Mucosa of stomach (tissue), 1 donor: ENCODE measurements around the gene ALKBH7.

ENCODE experiments used
- H3K27me3 ChIP-seq: one replicate; pipeline ENCODE4 v1.7.0; 2013; ENCODE audit warnings: mild to moderate bottlenecking, low read length; ENCODE audit not compliant: control insufficient read depth, insufficient read depth
- H3K36me3 ChIP-seq: one replicate; pipeline ENCODE4 v1.7.0; 2013; ENCODE audit warnings: low read length; ENCODE audit not compliant: control insufficient read depth, insufficient read depth
- H3K4me1 ChIP-seq: one replicate; pipeline ENCODE4 v1.7.0; 2013; ENCODE audit warnings: mild to moderate bottlenecking, low read length; ENCODE audit not compliant: control insufficient read depth, insufficient read depth
- H3K4me3 ChIP-seq: one replicate; pipeline ENCODE4 v1.7.0; 2013; ENCODE audit warnings: low read length
- H3K9ac ChIP-seq: one replicate; pipeline ENCODE4 v1.7.0; 2013; ENCODE audit warnings: mild to moderate bottlenecking, low read length, moderate library complexity
- H3K9me3 ChIP-seq: one replicate; pipeline ENCODE4 v1.7.0; 2013; ENCODE audit warnings: mild to moderate bottlenecking, low read length, moderate library complexity; ENCODE audit not compliant: control insufficient read depth
- donor health status: Pancreatic carcinoma.

The ALKBH7 gene

DNA sequence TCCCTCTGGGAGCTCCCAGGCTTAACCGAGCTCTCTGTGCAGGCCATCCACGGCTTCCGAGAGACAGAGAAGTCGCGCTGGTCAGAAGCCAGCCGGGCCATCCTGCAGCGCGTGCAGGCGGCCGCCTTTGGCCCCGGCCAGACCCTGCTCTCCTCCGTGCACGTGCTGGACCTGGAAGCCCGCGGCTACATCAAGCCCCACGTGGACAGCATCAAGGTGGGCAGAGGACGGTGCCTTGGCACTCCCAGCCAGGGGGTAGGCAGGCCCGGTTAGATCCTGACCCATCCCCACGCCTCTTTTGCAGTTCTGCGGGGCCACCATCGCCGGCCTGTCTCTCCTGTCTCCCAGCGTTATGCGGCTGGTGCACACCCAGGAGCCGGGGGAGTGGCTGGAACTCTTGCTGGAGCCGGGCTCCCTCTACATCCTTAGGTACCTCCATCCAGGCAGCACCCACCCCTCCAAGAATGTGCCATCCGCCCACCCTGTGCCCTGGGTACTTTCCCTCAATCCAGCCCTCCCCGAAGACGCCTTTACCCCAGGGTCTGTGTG, 1.6 kb downstream of the ALKBH7 start:
- Histone ChIP-seq H3K36me3 (no peaks in the 10 kb centered on the region), H3K9me3 (no peaks in the 10 kb centered on the region), H3K4me1 (peaks cover 7% of the 10 kb centered on the region), H3K4me3 (no peak overlapping the region), H3K9ac (no peak overlapping the region), H3K27me3 (no peaks in the 10 kb centered on the region)

DNA sequence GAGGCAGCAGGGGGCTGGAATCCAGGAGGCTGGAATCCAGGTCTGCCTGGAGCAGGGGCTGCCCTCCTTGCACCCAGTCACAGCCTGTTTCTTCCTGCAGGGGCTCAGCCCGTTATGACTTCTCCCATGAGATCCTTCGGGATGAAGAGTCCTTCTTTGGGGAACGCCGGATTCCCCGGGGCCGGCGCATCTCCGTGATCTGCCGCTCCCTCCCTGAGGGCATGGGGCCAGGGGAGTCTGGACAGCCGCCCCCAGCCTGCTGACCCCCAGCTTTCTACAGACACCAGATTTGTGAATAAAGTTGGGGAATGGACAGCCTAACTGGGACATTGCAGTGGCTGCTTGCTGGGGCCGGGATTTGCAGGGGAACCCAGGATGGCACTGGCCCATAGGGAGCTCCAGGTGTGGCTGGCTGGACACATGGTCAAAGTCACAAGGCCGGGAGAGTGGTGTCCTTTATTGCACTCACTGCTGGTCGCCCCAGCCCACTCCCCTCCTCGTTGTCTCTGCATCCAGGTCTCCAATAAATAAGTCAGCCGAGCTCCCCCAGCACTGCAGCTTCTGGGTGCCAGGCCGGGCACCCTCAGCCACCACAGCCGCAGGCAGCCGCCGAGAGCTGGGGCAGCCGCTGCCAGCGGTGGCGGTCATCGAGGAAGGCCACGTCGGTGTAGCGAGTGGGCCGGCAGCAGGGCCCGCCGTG, 2.3 kb downstream of the ALKBH7 start:
- H3K9ac ChIP-seq, result no peak overlapping the region
- no peaks in the 10 kb centered on the region for H3K9me3 ChIP-seq
- peaks cover 7% of the 10 kb centered on the region for H3K4me1 ChIP-seq
- no peak overlapping the region for H3K4me3 ChIP-seq
- H3K36me3 ChIP-seq, result no peaks in the 10 kb centered on the region
- H3K27me3 ChIP-seq, result no peaks in the 10 kb centered on the region

DNA sequence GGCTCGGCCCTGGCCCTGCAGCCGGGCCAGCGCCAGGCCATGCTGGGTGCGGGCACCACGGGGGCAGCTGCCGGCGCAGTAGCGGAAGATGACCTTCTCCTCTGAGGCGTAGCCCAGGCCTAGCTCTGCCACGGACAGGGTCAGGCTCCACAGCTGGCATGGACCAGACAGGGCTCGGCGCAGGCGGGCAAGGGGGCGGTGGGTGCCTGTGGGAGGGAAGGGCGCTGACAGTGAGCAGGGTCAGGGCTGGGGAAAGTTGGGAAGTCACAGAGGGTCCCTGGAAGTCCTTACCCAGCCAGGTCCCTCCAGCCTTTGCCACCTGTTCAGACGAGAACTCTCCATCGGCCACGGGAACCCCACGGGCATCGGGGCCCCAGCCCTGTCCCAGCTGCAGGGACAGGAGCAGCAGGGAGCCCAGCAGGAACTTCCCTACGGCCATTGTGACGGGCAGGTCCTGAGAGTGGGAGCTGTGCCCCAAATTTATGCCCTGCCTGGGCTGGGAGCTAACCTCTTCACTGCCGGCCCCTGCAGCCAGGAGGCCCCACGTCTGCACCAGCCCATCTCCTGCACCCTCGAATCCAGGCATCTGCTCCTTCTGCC, 2.9 kb downstream of the ALKBH7 start, which contains the start of gene PSPN:
Gene PSPN (minus strand): TSS at position 523 of the 600 bp plus-strand sequence. CDS start 84 bp downstream, at position 439.
- no peaks in the 10 kb centered on the region for H3K27me3 ChIP-seq
- H3K9me3 ChIP-seq, result no peaks in the 10 kb centered on the region
- peaks cover 5% of the 10 kb centered on the region for H3K36me3 ChIP-seq
- H3K9ac ChIP-seq, result no peak within 1 kb of the TSS
- H3K4me3 ChIP-seq, result no peak within 1 kb of the TSS
- H3K4me1 ChIP-seq, result peaks cover 7% of the 10 kb centered on the region

DNA sequence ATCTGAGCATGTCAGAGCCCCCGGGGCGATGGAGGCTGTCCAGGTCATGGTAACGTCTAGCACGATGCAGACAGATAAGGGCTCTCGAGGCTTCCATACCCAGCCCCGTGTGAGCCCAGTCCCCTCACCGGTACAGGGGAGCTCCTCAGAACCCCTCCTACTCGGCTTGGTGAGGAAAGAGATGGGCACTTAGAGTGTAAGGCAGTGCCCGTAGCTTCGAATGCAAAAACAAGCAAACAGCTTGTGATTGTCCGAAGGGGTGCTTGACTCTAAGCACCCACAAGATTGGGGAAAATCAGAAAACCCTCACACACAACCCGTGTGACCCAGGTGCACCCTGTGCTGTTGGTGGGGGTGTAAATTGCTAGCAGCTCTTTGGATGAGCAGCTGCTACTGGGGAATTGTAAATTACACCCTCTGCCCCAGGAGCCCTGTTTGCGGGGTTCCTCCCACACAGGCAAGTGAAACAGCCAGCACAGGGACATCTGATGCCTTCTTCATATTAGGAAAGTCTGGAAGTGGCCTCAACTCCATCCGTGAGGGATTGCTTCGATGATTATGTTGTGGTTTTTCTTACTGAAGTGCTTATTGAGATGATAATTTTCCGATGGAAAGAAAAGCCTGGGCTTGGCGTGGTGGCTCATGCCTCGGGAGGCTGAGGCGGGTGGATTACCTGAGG, 4.1 kb downstream of the ALKBH7 start:
- no peaks in the 10 kb centered on the region for H3K27me3 ChIP-seq
- no peak overlapping the region for H3K4me3 ChIP-seq
- no peaks in the 10 kb centered on the region for H3K9me3 ChIP-seq
- peaks cover 10% of the 10 kb centered on the region for H3K36me3 ChIP-seq
- no peak overlapping the region for H3K9ac ChIP-seq
- H3K4me1 ChIP-seq, result peaks cover 7% of the 10 kb centered on the region

DNA sequence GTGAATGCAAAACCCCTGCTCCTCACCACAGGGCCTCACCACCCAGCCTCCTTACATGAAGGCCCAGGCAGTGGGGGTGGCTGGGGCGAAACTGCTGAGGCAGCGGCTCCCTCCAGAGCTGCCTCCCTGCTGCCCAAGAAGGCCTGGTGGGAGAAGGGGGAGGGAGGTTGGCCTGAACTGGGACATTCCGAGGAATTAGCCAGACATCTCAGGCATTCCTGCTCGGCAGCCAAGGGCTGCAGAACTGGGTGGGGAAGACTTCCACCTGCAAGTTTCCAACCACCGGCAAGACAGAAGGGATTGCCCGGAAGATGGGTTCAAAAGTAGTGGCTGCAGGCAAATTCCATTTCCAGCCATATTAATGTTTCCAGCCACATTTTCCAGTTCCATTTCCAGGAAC, 5.4 kb downstream of the ALKBH7 start:
- Histone ChIP-seq H3K4me1 (peaks cover 7% of the 10 kb centered on the region), H3K27me3 (no peaks in the 10 kb centered on the region), H3K9me3 (no peaks in the 10 kb centered on the region), H3K36me3 (peaks cover 10% of the 10 kb centered on the region), H3K9ac (no peak overlapping the region), H3K4me3 (no peak overlapping the region)

DNA sequence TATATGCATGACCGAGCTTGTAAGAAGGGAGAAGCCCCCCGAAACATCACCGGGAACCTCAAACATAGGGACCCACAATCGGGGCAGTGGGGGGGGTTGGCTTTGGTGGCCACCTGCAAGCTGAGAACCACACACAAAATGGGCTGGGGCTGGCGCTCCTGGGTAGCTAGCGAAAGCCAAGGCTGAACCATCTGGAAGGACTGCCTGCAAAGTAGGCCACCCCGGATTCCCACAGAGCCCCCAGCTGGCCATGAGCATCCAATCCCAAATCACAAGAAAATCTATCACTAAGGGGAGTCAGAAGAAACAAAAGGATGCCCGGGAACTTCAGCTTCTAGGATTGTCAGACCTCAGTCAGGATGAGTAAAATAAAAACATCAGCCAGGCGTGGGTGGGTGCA, 5.9 kb downstream of the ALKBH7 start:
- Histone ChIP-seq H3K4me1 (peaks cover 7% of the 10 kb centered on the region), H3K36me3 (peaks cover 10% of the 10 kb centered on the region), H3K27me3 (no peaks in the 10 kb centered on the region), H3K9ac (no peak overlapping the region), H3K4me3 (no peak overlapping the region), H3K9me3 (no peaks in the 10 kb centered on the region)

DNA sequence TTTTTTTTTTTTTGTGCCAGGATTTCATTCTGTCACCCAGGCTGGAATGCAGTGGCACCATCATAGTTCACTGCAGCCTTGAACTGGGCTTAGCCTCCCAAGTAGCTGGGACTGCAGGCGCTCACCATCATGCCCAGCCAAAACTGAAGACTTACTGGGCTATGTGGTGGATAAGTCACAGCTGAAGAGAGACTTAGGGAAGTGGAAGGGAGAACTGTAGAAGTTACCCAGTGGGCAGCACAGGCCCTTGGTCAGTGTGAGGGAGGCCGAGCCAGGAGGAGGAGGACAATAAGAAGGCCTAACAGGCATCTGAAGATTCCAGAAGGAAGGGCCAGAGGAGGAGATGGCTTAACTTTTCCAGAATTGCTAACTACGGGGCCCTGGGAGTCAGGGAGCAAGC, 7.2 kb downstream of the ALKBH7 start:
- no peak overlapping the region for H3K4me3 ChIP-seq
- no peaks in the 10 kb centered on the region for H3K4me1 ChIP-seq
- no peaks in the 10 kb centered on the region for H3K9me3 ChIP-seq
- no peak overlapping the region for H3K9ac ChIP-seq
- H3K27me3 ChIP-seq, result no peaks in the 10 kb centered on the region
- H3K36me3 ChIP-seq, result peaks cover 10% of the 10 kb centered on the region

DNA sequence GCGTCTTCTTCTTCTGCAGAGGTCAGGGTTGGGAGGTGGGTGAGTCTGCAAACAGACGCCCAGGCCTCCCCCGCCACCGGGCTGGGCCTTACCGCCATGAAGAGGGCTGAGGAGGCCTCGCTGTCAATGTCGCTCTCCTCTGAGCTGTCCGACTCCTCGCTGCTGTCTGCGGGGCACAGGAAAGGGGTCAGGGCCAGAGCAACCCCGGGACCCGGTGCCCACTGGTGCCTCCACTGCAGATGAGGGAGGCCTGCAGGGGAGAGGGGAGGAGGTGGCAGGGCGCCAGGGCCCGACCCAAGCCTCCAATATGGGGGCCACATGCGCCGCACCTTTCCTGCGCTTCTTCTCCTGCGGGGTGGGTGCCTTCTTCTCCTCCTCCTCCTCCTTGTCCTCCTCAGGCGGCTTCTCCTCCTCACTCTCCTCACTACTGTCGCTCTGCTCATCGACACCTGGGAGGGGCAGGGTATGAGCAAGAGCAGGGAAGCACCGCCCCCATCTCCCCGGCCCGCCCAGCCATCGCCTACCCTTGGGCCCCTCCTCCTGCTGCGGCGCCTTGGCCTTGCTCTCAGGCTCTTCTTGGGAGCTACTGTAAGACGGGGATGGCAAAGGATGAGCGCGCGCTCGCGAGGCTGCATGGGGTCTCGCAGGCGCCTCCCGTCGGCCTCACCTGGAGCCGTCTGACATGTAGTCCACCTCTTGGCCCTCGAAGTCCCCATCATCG, 8.6 kb downstream of the ALKBH7 start:
- no peak overlapping the region for H3K4me3 ChIP-seq
- peaks cover 10% of the 10 kb centered on the region for H3K36me3 ChIP-seq
- no peaks in the 10 kb centered on the region for H3K4me1 ChIP-seq
- no peaks in the 10 kb centered on the region for H3K27me3 ChIP-seq
- H3K9ac ChIP-seq, result no peak overlapping the region
- H3K9me3 ChIP-seq, result no peaks in the 10 kb centered on the region

DNA sequence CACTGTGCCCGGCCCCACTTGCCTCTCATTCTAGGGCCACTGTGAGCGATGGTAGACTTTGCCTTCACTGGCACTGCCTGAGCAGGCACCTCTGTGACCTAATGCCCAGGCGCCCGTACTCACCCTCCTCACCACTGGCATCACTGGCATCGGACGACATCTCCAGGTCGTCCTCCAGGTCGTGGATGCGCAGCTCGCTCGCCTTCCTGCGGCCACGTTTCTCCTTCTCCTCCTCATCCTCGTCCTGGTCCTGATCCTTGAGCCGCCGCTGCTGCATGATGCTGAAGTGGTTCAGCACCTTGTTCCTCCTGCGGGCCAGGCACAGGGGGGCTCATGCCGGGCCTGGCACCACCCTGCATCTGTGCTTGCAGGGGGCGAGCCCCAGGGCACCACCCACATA, 10.6 kb downstream of the ALKBH7 start:
- no peak overlapping the region for H3K9ac ChIP-seq
- H3K4me3 ChIP-seq, result no peak overlapping the region
- no peaks in the 10 kb centered on the region for H3K4me1 ChIP-seq
- H3K36me3 ChIP-seq, result peaks cover 18% of the 10 kb centered on the region
- H3K27me3 ChIP-seq, result no peaks in the 10 kb centered on the region
- H3K9me3 ChIP-seq, result no peaks in the 10 kb centered on the region

DNA sequence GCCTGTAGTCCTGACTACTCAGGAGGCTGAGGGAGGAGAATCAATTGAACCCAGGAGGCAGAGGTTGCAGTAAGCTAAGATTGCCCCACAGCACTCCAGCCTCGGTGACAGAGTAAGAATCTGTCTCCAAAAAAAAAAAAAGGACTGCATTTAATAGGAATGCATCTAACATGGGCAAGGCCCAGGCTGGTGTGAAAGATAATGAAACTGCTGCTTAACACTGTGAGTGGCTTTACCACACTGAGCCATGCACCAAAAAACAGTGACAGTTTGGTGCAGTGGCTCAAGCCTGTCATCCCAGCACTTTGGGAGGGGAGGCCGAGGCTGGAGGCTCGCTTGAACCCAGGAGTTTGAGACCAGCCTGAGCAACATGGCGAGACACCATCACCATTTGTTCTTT, 11.8 kb downstream of the ALKBH7 start:
- Histone ChIP-seq H3K4me3 (no peak overlapping the region), H3K36me3 (peaks cover 18% of the 10 kb centered on the region), H3K27me3 (no peaks in the 10 kb centered on the region), H3K4me1 (no peaks in the 10 kb centered on the region), H3K9ac (no peak overlapping the region), H3K9me3 (no peaks in the 10 kb centered on the region)

DNA sequence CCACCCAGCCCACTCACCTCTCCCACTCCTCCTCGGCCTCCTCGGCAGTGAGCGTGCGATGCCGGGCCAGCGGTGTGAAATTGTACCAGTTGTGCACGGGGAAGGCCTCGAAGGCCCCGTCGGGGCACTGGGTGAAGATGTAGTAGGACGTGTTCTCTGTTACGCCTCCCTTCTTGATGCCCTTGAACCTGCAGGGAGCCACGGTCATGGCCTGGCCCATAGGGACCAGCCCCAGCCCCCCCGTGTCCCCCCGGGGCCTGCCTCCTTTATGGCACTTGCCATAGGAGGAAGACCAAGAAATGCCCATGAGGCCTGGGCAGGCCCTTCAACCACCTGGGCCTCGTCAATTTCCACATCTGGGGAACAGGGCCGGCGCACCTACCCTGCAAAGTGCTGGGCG, 14.8 kb downstream of the ALKBH7 start:
- H3K4me1 ChIP-seq, result peaks cover 6% of the 10 kb centered on the region
- no peaks in the 10 kb centered on the region for H3K27me3 ChIP-seq
- no peaks in the 10 kb centered on the region for H3K9me3 ChIP-seq
- H3K4me3 ChIP-seq, result no peak overlapping the region
- peaks cover 7% of the 10 kb centered on the region for H3K36me3 ChIP-seq
- no peak overlapping the region for H3K9ac ChIP-seq
